GM04503 (cell line): ENCODE results near the gene EXD3.

Source experiments
- DNase-seq: peaks from one replicate; pipeline ENCODE4 v3.0.0-alpha.2; 2012; ENCODE audit warnings: low read depth

The EXD3 gene

DNA sequence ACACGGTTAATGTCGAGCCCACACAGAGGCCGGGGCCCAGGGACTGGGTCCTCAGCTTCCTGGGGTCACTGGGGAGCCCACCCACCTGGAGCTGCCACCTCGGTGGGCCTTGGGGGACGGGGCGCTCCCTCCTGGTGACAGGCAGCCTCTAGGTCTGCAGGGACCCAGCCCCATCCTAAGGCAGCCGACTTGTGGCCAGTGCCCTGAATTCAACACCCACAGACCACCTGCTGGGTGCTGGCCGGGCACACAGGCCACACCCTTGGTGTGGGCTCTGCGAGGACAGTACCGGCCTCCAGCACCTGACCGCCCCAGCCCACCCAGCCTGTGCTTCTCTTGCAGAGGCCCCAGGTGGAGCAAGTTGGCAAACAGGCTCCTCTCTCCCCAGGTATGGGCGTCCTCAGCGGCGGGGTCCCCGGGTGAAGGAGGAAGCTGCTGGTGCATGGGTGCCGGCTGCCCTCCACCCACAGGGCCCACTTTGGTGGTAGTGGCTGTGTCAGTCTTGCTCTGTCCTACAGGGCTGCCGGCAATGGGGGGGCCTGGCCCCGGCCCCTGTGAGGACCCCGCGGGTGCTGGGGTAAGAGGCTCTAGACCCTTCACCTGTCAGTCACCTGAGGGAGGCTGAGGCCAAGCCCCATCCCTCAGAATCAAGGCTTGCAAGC lies 9.9 kb upstream of the EXD3 start:
- no peak for DNase-seq

DNA sequence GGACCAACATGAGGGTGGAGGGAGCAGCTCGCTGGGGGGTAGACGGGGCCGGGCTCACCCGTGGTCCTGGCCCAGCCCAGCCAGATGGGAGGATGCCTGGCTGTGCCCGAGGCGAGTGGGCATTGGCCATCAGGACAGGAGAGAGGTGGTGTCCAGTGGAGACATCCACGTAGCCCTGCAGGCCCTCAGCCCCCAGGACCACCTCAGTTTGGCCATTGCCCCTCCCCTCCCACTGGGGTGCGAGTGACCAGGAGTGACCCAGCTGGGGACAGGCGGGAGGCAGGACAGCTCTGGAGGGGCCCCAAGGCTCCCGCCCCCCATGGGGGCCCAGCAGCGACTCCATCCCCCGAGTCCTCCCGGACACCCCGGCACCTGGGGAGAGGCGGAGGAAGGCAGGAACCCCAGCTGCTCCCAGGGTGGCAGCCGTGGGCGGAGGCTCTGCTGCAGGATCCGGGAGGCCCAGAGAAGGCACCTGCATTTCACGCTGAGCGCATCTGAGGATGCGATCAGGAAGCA lies 8.5 kb upstream of the EXD3 start:
- no peak for DNase-seq

DNA sequence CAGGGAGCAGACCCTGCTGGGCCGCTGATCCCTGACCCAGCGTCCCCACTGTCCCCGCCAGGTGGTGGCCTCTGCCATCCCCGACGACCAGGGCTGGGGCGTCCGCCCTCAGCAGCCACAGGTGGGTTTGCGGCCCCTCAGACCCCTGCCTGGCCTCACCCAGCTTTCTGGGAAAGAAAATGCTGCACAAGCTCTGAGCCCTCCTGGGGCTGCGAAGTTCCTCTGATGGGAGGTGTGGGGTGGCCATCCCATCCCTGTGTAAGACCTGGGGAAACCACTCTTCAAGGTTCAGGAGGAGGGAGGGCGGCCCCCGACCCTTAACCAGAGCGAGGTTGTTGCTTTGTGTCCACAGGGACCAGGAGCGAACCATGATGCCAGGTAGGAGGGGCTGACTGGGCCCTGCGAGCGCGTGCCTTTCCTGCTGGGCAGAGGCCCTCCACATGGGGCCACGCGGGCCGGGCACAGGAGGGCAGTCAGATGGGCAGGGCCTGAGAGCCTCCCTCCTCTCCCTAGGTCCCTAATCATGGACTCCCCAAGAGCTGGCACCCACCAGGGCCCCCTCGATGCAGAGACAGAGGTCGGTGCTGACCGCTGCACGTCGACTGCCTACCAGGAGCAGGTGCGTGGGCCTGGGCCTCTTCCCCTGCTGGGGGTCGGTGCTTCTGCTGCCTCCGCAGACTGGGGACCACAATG lies 7.9 kb upstream of the EXD3 start:
- DNase-seq, result no peak

DNA sequence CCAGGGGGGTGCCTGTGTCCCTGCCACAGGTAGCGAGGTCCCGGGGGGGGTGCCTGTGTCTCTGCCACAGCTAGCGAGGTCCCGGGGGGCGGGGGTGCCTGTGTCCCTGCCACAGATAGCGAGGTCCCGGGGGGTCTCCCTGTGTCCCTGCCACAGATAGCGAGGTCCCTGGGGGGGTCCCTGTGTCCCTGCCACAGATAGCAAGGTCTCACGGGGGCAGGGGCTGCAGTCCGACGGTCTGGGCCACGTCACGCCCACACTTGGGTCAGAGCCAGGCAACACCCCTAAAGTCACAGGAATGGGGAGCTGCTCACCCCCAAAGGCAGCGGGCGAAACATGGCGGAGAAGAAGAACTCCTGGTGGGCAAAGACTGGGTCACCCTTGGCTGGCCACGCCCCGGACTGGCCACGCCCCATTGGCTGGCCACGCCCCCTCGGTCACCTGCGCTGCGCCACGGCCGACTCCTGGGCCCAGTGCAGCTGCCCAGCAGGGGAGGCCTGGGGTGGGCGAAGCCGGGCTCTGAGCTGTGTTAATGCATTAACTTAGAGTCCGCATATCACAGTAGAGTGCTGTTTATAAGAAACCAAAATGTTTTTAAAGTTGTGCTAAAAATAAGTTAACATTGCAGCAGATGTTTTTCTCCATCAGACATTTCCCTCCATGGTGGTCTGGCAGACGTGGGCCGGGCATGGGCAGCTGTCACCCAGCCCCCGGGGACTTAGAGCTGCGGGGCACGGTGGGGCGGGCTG lies 7.2 kb upstream of the EXD3 start:
- no peak for DNase-seq

DNA sequence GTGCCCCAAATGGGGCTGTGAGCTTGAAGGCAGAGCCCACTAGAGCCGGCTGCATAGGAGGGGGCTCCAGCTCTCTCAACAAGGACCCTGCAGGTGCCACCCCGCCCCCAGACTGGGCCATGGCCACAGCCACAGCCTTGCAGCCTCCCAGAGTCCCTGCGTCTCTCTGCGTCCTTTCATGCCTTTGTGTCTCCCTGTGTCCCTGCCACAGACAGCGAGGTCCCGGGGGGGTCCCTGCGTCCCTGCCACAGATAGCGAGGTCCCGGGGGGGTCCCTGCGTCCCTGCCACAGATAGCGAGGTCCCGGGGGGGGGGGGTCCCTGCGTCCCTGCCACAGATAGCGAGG lies 6.6 kb upstream of the EXD3 start:
- no peak for DNase-seq

DNA sequence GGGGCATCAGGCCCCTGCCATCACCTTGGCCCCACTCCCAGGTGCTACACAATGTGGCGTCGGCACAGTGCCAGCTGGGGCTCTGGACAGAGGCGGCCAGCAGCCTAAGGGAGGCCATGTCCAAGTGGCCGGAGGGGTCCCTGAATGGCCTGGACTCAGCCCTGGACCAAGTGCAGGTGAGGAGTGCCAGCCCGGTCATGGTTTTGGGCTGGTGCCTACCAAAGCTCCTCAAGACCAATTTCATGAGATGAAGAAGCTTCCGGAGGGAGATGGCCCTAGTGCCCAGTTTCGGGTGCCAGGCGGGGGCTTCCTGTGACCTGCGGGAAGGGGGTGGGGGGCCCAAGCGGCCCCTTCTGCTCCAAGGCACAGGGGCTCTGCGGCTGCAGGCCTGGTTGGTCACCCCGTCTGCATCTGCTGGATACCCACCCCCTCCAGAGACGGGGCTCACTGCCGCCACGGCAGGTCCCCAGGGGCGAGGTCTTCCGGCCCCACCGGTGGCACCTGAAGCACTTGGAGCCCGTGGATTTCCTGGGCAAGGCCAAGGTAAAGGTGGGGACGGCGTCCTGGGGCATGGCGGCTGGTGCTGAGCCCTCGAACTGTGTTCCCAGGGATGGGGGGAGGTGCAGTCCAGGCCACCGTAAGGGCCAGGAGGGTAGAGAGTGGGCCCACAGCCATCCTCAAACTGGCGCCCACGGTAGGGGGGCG lies 6.0 kb upstream of the EXD3 start:
- no peak for DNase-seq

DNA sequence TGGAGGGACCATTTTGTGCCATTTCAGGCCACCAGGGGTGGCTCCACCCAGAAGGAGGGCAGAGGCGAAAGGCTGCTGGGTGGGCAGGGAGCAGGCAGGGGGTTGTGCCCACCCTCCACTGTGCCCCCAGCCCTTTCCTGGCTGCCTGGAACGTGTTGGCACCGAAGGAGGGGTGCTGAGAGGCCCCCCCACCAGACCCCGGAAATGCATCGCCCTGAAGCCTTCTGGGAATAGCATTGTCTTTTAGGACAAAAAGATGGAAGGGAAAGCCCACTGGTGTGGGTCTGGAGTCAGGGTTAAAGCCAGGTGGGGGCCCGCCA lies 5.3 kb upstream of the EXD3 start:
- DNase-seq, result no peak

DNA sequence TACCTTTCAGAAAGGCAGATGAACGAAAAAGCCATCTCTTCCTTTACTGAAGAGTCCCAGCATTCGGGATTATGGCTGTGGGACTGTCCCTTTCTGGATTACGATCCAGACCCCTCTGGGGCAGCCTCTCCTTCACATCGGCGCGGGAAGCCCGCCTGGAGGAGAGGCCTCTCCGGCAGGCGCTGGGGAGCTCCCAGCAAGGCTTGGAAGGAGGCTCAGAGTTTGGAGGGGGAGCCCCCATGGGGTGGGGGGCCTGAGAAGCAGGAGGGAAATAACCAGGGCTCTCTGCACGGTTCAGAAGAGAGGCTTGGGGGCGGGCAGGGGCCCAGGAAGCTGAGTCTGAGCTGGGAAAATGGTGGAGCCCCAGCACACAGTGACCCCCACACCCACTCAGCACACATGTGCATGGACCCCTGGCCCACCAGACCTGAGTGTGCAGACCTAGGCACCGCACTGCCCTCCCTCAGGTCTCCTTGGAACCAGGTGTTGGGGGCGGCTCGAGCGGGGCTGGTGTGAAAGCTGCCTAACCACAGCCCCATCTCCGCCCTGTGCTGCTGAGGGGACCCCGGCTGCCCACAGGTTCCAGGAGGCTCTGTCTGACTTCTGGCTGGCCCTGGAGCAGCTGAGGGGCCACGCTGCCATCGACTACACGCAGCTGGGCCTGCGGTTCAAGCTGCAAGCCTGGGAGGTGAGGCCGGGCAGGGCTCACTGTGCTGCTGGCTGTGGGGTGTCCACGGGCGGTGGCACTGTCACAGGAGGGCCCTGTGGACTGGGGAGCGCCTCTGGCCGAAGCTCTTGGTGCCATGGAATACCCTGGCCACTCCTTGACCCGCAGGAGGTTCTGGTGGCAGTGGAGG lies 4.7 kb upstream of the EXD3 start:
- DNase-seq, result no peak

DNA sequence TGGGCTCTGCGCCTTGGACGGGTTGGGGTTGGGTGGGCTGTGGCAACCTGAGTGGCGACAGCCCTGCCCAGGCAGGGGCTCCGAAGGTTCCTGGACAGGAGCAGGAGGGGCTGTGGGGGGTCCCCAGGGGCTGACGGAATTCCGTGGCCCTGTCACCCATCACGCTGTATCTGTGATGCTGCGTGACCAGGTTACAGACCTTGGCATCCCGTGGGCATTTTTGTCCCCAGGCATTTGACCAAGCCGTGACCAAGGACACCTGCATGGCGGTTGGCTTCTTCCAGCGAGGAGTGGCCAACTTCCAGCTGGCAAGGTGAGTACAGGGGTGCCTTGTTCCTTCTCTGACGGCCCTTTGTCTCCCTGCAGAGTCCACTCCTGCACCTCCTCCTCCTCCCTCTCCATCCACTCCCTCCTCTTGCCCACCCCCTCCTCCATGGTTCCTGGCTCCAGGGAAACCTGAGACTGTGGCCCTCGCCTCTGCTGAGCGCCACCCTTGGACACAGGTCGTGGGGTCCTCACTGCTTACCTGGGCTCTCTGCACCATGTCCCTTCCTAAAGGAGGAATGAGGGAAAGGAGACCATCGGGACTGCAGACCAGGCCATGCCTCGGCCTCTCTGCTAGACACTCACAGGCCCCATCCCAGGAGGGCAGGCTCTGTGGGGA lies 3.2 kb upstream of the EXD3 start:
- DNase-seq, result no peak

DNA sequence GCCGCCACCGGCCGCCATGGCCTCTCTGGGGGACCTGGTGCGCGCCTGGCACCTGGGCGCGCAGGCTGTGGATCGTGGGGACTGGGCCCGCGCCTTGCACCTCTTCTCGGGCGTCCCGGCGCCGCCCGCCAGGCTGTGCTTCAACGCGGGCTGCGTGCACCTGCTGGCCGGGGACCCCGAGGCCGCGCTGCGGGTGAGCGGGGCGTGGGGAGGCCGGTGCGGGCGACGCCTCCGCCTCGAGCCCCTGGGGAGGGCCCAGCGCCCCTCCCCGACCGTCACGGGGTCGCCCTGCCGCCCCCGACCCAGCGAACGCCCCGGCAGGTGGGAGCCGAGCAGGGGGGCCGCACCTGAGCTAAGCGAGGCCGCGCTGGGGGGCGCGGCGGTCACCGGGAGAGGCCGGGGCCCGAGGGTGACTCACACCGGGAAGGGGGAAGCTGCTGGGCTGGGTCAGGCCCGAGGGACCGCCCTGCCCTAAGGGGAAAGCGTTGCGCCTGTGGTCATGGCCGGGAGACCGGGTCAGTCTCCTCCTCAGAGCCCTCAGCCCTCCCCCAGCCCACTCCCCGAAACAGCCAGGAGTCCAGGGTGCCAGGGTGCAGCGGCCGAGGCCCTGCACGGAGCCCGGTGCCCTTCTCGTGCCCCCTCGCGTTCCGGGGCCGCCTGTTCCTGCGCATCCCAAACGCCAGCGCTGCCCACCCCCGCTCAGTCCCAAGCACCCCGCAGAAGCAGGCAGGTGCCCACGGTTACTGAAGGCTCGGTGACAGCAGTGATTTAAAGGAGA lies 741 bp upstream of the EXD3 start:
- DNase-seq, result no peak

DNA sequence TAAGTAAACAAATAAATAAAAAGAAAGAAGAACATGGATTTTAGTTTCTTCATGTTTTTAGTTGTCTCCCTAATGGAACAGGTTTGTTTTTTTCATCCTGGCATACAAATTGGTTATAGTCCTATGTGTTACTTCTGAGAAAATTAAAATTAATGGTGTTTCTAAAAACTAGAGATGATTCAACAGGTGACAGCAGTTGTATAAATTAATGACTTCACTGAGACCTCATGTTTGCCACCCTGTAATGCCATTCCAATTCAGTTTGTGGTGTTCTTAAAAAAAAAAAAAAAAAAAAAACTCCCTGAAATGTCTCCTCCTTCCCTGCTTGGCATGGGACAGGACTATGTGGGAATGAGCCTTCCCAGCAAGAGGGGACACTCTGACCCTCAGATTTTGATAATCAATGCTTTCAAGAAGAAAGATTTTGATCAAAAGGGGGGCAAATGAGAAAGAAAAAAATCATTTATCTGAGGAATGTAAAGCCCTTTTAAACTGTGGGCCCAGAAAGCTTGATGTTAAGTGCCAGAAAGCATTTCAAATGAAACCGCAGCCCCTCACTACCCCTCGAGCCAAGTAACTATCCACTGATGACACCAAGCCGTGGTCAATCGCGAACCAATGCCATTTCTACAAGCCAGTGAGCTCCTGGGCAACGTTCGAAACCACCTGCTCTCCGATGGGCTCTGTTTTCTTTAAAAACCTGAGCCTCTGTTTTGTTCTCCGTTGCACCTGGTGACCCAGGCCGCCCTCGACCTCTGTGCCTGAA lies 941 bp downstream of the EXD3 start:
- no peak for DNase-seq

DNA sequence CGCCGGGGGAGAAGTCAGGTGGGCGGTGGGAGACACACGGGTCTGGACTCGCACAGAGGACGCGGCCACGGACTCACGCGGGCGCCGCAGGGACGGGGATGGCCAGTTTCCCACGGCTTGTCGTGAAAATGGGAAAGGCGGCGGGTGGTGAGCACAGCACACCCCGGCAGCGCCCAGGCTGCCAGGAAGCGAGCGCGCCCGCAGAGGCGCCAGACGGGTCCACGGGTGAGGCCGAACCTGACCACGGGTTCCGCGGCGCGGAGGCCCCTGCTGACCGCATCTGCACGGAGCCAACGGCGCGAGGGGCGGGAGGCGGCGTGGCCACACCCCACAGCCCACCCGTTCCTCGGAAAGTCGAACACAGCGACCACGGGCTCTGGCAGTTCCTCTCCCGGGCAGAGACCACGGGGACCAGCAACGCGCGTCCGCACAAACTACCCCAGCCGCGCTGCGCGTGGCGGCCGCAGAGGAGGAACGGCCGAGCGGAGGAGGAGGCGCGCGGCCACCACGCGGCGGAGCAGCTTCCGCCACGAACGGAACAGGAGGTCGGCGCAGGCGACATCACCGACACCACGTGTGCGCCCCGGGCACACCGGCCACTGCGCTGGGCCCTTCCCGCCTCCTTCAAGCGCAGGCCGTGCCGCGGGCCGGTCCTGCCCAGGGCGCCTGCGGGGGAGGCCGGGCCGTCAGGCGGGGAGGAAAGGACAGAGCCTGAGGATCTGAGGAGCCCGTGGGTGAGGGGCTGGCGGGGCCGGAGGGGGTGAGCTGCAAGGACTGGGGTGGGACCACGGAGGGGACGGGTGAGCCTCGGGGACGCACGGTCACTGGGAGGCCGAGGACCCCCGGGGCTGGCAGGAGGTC lies 5.6 kb downstream of the EXD3 start:
- no peak for DNase-seq

DNA sequence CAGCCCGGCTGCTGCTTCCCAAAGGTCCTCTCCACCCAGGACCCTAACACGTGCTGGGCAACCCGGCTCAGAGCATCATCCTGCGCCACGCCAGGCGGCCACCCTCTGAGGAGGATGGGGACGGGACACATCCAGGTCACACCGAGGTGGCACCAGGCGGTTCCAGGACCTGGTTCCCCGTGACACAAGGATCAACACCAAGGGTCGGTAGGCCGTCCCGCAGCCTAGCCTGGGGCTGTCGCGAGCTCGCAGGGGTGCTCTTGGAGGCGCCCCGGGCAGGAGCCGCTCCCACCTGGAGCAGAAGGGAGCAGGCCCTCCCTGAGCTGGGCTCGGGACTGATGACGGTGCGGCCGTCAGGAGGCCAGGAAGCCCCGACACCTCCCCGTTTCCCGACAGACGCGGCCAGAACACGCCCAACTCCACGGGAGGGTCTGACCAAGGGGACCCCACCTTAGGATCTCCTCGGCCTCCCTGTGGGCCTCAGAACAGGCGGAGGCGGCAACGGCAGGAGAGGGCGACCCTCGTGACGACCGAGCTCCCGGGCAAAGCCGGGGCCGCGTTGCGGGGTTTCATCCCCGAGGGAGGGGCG lies 6.3 kb downstream of the EXD3 start:
- no peak for DNase-seq

DNA sequence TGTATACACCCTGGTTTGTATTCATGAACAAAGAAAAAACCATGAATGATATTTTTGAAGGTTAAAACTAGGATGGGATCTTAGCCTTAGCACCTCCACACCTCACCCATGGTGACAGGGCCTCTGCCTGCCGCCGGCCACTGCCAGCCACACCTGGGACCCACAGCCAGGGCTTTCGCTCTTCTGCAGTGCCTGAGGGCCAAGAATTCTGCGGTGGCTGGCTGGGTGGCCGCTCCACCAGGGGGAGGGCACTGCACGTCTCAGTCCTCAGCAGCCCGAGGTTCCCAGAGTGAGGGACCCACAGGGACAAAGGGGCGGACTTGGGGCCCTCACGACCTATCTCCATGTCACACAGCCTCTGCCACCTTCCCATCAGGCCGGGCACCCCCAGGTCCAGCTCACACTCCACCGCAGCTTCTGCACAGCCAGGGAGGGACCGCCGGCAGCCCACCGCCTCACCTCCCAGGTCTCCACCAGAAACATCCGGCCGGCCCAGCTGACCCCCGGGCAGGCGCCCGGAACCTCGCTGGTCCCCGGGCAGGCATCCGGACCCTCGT lies 6.9 kb downstream of the EXD3 start:
- no peak for DNase-seq

DNA sequence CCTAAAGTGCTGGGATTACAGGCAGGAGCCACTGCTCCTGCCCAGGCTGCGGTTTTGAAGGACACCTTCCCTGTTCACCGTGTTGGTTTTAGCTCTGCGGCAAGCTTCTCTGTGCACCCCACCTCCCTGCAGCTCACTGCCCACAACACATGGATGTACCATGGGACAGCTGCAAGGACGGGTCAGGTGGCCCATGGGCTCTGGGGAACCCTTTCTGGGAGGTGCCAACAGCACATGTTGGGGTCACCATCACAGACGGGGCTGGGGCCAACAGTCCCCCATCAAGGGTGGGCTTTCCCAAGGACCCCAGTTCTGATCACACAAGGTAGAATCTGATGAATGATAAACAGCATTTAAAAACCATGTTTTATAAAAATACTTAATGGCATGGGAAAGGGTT lies 7.5 kb downstream of the EXD3 start:
- DNase-seq, result no peak

DNA sequence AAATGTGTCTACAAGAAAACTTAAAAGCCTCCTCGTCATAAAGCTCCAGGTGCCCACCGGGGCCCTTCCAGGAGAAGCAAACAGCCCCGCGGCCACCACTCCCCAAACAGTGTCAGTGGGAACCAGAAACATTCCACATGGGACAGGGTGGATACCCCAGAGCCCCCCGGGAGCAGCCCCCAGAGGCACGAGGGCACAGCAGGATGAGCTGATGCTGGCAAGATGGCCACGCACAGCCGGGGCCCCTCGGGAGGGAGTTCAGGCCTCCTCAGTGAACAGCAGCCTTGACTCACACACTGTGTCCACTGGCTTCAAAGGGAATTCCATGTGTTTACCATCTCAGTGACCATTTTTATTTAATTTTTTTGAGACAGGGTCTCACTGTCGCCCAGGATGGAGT lies 10.5 kb downstream of the EXD3 start:
- no peak for DNase-seq

DNA sequence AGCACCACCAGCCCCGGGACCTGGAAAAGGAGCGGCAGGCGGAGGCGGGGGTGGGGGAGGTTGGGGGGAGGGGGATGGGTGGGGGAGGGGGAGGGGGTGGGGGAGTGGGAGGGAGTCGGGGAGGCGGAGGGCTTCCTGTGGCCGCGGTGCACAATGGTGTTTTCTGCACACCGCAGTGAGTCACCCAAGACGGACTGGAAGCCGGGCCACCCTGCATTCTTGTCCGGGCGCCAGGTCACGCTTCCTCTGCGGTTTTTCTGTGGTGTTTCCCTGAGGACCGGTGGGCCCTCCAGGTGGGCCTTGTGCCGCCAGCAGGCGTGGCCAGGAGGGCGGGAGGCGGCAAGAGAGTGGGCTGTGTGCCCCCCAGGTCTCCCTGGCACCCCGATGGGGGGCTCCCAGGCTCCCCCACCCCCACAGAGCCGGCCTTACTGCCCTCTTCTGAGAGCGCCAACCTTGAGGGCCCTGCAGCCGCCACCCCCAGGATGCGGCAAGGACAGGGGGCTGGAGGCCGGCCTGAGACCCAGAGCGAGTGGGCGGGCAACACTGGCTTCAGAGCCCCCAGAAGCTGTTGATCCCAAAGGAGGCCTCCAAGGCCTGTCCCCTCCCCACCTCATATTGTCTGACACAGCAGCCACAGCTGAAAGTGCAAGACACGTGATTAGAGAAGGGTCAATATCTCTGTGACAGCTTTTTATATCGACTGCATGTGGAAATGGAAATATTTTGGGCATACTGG lies 11.1 kb downstream of the EXD3 start:
- no peak for DNase-seq
